Ishikawa (cell line): Measurements from ENCODE around the gene PXDN.

Experiments
- CEBPB ChIP-seq: IDR thresholded peaks from 2 replicates; pipeline ENCODE4 v1.6.1; 2012
- CREB1 ChIP-seq: IDR thresholded peaks from 2 replicates; pipeline ENCODE4 v1.6.1; 2012; ENCODE audit warnings: low read depth
- EGR1 ChIP-seq: IDR thresholded peaks from 2 replicates; pipeline ENCODE4 v1.6.1; 2012
- EP300 ChIP-seq: IDR thresholded peaks from 2 replicates; pipeline ENCODE4 v1.6.1; 2012; ENCODE audit warnings: borderline replicate concordance
- FOXM1 ChIP-seq: IDR thresholded peaks from 2 replicates; pipeline ENCODE4 v1.6.1; 2012; ENCODE audit warnings: low read depth, borderline replicate concordance
- MAX ChIP-seq: IDR thresholded peaks from 2 replicates; pipeline ENCODE4 v1.6.1; 2012
- NFIC ChIP-seq: IDR thresholded peaks from 2 replicates; pipeline ENCODE4 v1.6.1; 2012
- RAD21 ChIP-seq: IDR thresholded peaks from 2 replicates; pipeline ENCODE4 v1.6.1; 2012; ENCODE audit warnings: low read depth
- REST ChIP-seq: IDR thresholded peaks from 2 replicates; pipeline ENCODE4 v1.6.1; 2012; ENCODE audit warnings: low read depth, mild to moderate bottlenecking
- TAF1 ChIP-seq: IDR thresholded peaks from 2 replicates; pipeline ENCODE4 v1.6.1; 2012; ENCODE audit warnings: low read depth, mild to moderate bottlenecking
- TCF12 ChIP-seq: IDR thresholded peaks from 2 replicates; pipeline ENCODE4 v1.6.1; 2012; ENCODE audit warnings: low read depth
- TEAD4 ChIP-seq: IDR thresholded peaks from 2 replicates; pipeline ENCODE4 v1.6.1; 2012
- USF1 ChIP-seq: IDR thresholded peaks from 2 replicates; pipeline ENCODE4 v1.6.1; 2012
- YY1 ChIP-seq: IDR thresholded peaks from 2 replicates; pipeline ENCODE4 v1.6.1; 2012; ENCODE audit warnings: low read depth
- ZBTB7A ChIP-seq: IDR thresholded peaks from 2 replicates; pipeline ENCODE4 v1.6.1; 2012; ENCODE audit warnings: low read depth

The PXDN gene

GRCh38 chr2:1704631-1705556 is 39.4 kb downstream of the PXDN start:
- no peak for TF ChIP-seq MAX
- TF ChIP-seq USF1: no peak
- TF ChIP-seq CREB1: no peak
- no peak for TF ChIP-seq TAF1
- no peak for TF ChIP-seq RAD21
- no peak for TF ChIP-seq YY1
- TF ChIP-seq EGR1: no peak
- no peak for TF ChIP-seq CEBPB
- no peak for TF ChIP-seq REST
- TF ChIP-seq ZBTB7A: no peak
- no peak for TF ChIP-seq TEAD4
- TF ChIP-seq NFIC: no peak
- no peak for TF ChIP-seq TCF12
- TF ChIP-seq EP300: no peak
- TF ChIP-seq FOXM1: no peak

- TF ChIP-seq EP300 (no peak), REST (no peak), FOXM1 (no peak), CREB1 (no peak), EGR1 (no peak), RAD21 (no peak), YY1 (no peak), USF1 (no peak), TEAD4 (no peak), CEBPB (no peak), NFIC (no peak), ZBTB7A (no peak), MAX (no peak), TAF1 (no peak), TCF12 (no peak)
These were observed 42.1 kb downstream of the PXDN start for GRCh38 chr2:1702186-1702565.

- TF ChIP-seq MAX (0 out of 2 replicates have a peak, but pooled peaks have one; percentile 18), USF1 (no peak)
These were observed 42.6 kb downstream of the PXDN start for GRCh38 chr2:1701556-1702185.

- TF ChIP-seq FOXM1 (no peak), NFIC (no peak), EP300 (no peak), CEBPB (no peak), EGR1 (no peak), ZBTB7A (no peak), TAF1 (no peak), MAX (no peak), TEAD4 (no peak), REST (no peak), YY1 (no peak), USF1 (no peak), TCF12 (no peak), RAD21 (no peak), CREB1 (no peak)
These were observed 43.3 kb downstream of the PXDN start for GRCh38 chr2:1701020-1701419.
